Measurements from ENCODE around the gene TIGAR. TPM values are rescaled to one million over a fixed set of nuclear protein-coding genes. Genes with fewer than 3 reads are reported as not detected.
A peak's percentile ranks its signal among the peaks of the same experiment; 100 is the strongest.

Gene TIGAR
- total and polyA plus RNA-seq, 2 donors (not counting 3 experiments of a cell fraction or from before 2014, with no cell fraction given), result 5.6 to 31.2 TPM

- intact Hi-C loops (cut with micrococcal nuclease) (no loop called here), dilution Hi-C loops (cut with MboI; ENCODE audit: extremely low pct_ligation_motif_present, low sequenced_read_pairs) (no loop called here)
- FAIRE-seq (no peak), DNase-seq (ENCODE audit: low read depth, low spot score) (no peak)
- H3K27me3 ChIP-seq (ENCODE audit: control insufficient read depth in 2 of 2, insufficient read depth in 2 of 2, low read length in 2 of 2), result peaks cover 4 to 6% of the 10 kb centered on the region in 2 experiments
- H3K27ac ChIP-seq (ENCODE audit: insufficient read depth, low read depth, low read length), result no peak overlapping the region
- no peak overlapping the region for H3K9ac ChIP-seq (replicated peaks; ENCODE audit: extremely low read depth, insufficient read depth, low read length)
- TF ChIP-seq POLR2AphosphoS5 (IDR thresholded peaks at IDR 0.05; ENCODE audit: insufficient read depth, low read depth, low read length), result no peak
- no peaks in the 10 kb centered on the region for H3K4me1 ChIP-seq (ENCODE audit: control insufficient read depth, extremely low read depth, insufficient read depth, low read length)
- POLR2A ChIA-PET, result interaction anchor here (0.6 kb wide), 1 partner anchor 12 kb away, joined by 4 read pairs; no protein-coding TSS in a partner anchor
- no peaks in the 10 kb centered on the region for H3K36me3 ChIP-seq (ENCODE audit: control insufficient read depth in 2 of 2, extremely low read depth in 1 of 2, insufficient read depth in 2 of 2, low read length in 2 of 2)
- BruUV-seq (replicated peaks), result no TSS peak
- H2AFZ ChIP-seq (ENCODE audit: low read depth, low read length), result no peak overlapping the region
- H4K20me1 ChIP-seq (replicated peaks; ENCODE audit: control insufficient read depth, extremely low read depth, insufficient read depth, low read length), result no peaks in the 10 kb centered on the region
- no peaks in the 10 kb centered on the region for H3K9me3 ChIP-seq (replicated peaks; ENCODE audit: control insufficient read depth, insufficient read depth, low read length)
- no peaks in the 10 kb centered on the region for H3K9me1 ChIP-seq (replicated peaks; ENCODE audit: control insufficient read depth, extremely low read depth, insufficient read depth, low read length)
- no peaks in the 10 kb centered on the region for H3K79me2 ChIP-seq (ENCODE audit: control insufficient read depth, insufficient read depth, low read length)
- CTCF ChIA-PET, result interaction anchor here (0.6 kb wide), 1 partner anchor 223 kb away, joined by 3 read pairs; no protein-coding TSS in a partner anchor
- no peak overlapping the region for H3K4me3 ChIP-seq (replicated peaks in 1 of 3; ENCODE audit: insufficient read depth in 1 of 3, low read depth in 1 of 3, low read length in 3 of 3)
- no peak overlapping the region for H3K4me2 ChIP-seq (ENCODE audit: insufficient read depth, low read length)
Measured at GRCh38 chr12:4303750-4304149, 17.3 kb upstream of the TIGAR start.

GRCh38 chr12:4307593-4308333, 13.2 kb upstream of the TIGAR start:
- ChIA-PET POLR2A (no interaction called here), CTCF (interaction anchor here (0.5 to 1.3 kb wide), 7 partner anchors 21 to 450 kb away, joined by 3 to 5 read pairs (median 3); no protein-coding TSS in a partner anchor)
- no peaks in the 10 kb centered on the region for H3K36me3 ChIP-seq (ENCODE audit: control insufficient read depth in 2 of 2, extremely low read depth in 1 of 2, insufficient read depth in 2 of 2, low read length in 2 of 2)
- BruUV-seq (replicated peaks), result no TSS peak
- no peaks in the 10 kb centered on the region for H3K9me1 ChIP-seq (replicated peaks; ENCODE audit: control insufficient read depth, extremely low read depth, insufficient read depth, low read length)
- TF ChIP-seq EZH2 (IDR thresholded peaks at IDR 0.05; ENCODE audit: borderline replicate concordance, low read depth, low read length, severe bottlenecking) (peak; percentile 37), CTCF (IDR thresholded peaks at IDR 0.05; ENCODE audit: extremely low read depth in 1 of 2, insufficient read depth in 1 of 2, low read depth in 1 of 2, low read length in 2 of 2) (peak; percentile 64 to 73), MYC (IDR thresholded peaks at IDR 0.05; ENCODE audit: low read depth, low read length) (no peak)
- no peaks in the 10 kb centered on the region for H3K79me2 ChIP-seq (ENCODE audit: control insufficient read depth, insufficient read depth, low read length)
- H3K27ac ChIP-seq (ENCODE audit: insufficient read depth, low read depth, low read length), result no peak overlapping the region
- FAIRE-seq (peak; percentile 96), DNase-seq (ENCODE audit: low read depth, low spot score) (peak; percentile 71)
- H3K4me3 ChIP-seq (replicated peaks in 1 of 3; ENCODE audit: insufficient read depth in 1 of 3, low read depth in 1 of 3, low read length in 3 of 3), result no peak overlapping the region
- dilution Hi-C loops (cut with MboI; ENCODE audit: extremely low pct_ligation_motif_present, low sequenced_read_pairs) (no loop called here), intact Hi-C loops (cut with micrococcal nuclease) (loop anchor here (1.0 kb wide), 3 partner anchors 114 to 451 kb away; no protein-coding TSS in a partner anchor)
- peak overlapping the region; percentile 48 for H3K4me2 ChIP-seq (ENCODE audit: insufficient read depth, low read length)
- no peaks in the 10 kb centered on the region for H3K4me1 ChIP-seq (ENCODE audit: control insufficient read depth, extremely low read depth, insufficient read depth, low read length)
- no peaks in the 10 kb centered on the region for H4K20me1 ChIP-seq (replicated peaks; ENCODE audit: control insufficient read depth, extremely low read depth, insufficient read depth, low read length)
- peak overlapping the region; percentile 76 for H2AFZ ChIP-seq (ENCODE audit: low read depth, low read length)
- H3K9ac ChIP-seq (replicated peaks; ENCODE audit: extremely low read depth, insufficient read depth, low read length), result no peak overlapping the region
- H3K27me3 ChIP-seq (ENCODE audit: control insufficient read depth in 2 of 2, insufficient read depth in 2 of 2, low read length in 2 of 2), result peaks cover 7 to 10% of the 10 kb centered on the region in 2 experiments
- H3K9me3 ChIP-seq (replicated peaks; ENCODE audit: control insufficient read depth, insufficient read depth, low read length), result no peaks in the 10 kb centered on the region
